Hematopoietic multipotent progenitor cell (in vitro differentiated cells): Measurements from ENCODE around the gene PPP4R2. TPM values are rescaled to one million over a fixed set of nuclear protein-coding genes. Genes with fewer than 3 reads are reported as not detected.

Source experiments
- DNase-seq, 3 donors: peaks; one replicate each; pipeline ENCODE4 v3.0.0-alpha.2; 2011 to 2015; ENCODE audit warnings: low read depth in 2 of 3, low spot score in 2 of 3
- small RNA-seq: library from RNA; depleted of rRNA; stranded (forward); fragments of <200 nt; gene quantifications from one replicate; pipeline ENCODE3, GENCODE V24; 2012
- total RNA-seq: library from RNA; depleted of rRNA; stranded (reverse); fragments of >200 nt; gene quantifications from one replicate; pipeline ENCODE4 v1.2.3, GENCODE V29; 2012

The PPP4R2 gene
- total RNA-seq, 1 donor = 11.6 TPM

DNA sequence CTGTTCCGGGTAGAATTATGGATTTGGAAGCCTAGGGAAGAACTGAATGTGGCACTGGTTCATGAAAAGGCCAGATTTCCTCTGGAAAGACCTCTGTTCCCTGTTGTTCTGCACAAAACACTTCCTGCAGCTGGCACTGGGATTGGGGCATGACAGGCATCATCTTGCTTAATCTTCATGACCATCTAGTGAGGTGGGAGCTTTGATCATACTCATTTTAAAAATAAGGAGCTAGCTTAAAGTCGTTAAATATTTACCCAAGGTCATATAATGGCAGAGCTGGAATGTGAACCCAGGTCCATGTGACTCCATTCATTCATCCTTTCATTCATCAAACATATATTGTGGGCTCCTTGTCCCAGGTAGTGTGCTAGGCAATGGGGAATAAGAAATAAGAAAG lies 105.3 kb downstream of the PPP4R2 start:
- DNase-seq = no peak

DNA sequence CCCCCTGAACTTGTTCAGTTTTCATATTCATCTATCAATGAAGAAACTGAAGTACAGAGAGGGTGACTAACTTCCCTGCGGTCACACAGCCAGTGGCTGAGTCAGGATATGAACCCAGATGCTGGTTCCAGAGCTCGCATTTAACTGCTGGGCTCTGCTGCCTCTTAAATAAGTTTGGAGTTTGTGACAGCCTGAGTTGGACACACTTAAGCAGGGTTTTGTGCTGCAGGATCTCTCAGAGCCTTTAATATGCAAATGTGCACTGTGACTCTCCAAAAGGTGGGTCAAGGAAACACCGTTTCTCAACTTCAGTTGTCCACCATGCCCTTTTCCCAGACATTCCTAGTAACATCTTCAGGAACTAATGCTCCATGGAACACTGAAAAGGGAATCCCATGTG lies 110.6 kb downstream of the PPP4R2 start:
- no peak for DNase-seq

DNA sequence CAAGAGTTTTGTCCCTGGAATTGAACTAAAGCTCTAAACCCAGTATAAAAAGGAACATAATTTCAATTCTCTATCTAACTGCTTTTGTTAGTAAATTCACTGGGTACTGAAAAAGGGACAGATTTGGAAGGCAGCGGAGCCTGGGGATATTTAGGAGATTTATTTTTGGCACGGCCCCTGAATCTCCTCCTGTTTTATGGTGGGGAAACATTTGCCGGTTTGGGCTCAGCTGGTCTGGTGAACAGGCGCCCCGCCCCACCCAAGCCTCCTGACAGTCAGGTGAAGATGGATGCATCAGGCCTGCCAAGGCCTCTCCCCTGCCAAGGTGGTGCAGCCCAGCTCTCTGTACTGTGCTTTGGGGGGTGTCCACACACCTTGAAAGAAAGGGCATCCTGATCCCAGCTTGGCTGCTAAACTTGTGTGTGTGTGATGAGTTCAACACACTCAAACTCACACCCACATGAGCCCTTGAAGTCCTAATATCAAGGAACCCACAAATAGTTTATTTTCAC lies 111.1 kb downstream of the PPP4R2 start:
- DNase-seq = no peak

DNA sequence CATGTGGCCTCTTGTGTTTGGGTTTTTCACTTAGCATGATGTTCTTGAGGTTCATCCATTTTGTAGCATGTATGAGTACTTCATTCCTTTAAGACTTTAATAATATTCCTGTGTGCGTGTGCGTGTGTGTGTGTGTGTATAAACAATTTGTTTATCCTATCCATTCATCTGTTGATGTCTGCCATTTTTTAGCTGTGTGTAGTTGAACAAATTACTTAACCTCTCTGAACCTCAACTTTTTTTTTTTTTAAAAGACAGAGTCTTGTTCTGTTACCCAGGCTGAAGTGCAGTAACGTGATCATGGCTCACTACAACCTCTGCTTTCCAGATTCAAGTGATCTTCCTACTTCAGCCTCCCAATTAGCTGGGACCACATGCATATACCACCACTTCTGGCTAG lies 112.1 kb downstream of the PPP4R2 start:
- DNase-seq = no peak

DNA sequence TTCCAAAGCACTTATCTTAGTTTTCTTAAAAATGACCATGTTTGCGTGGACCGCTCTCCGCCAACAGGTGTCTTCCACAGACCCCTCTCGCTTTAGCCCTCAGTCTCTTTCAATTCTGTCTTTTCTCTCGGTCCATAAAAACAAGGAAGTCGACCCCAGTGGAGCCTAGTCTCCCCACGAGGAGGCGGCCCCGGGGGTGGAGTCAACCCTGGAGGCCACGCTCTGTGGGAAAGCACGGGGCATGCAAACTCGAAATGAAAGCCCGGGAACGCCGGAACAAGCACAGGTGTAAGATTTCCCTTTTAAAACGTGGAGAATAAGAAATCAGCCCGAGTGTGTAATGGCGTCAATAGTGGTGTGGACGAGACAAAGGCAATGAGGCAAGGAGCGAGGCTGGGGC lies 113.9 kb downstream of the PPP4R2 start:
- DNase-seq = no peak

DNA sequence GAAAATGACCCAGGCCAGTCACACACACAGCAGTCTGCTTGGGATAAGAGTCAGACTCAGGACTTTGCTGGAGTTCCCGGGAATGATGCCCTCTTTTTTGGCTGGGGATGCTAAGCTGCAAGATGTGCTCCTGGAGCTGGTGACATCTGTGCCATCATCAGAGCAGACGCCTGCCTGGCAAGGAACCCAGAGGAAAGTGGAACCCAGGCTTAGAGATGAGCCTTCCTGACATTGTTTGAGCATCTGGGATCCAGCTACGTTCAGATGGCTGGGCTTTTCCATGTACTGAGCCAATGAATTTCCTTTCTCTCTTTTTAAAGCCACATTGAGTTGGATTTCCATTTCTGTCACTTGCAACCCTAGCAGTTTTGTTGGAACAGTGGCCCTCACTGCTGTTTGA lies 118.1 kb downstream of the PPP4R2 start:
- no peak for DNase-seq

DNA sequence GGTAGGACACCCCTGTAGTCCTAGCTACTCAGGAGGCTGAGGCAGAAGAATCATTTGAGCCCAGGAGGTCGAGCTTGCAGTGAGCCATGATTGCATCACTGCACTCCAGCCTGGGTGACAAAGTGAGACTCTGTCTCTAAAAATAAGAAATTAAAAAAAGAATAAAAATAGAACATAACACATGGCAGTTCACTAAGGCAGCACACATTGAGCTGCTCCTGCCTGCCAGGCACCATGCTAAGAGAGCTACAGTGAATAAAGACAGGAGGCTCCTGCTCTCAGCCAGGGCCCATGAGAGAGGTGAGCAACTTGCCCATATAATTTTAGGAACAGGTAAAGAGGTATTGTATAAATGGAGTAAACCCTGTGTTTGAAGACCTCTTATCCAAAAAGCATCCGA lies 119.2 kb downstream of the PPP4R2 start:
- DNase-seq = no peak

Small RNA genes within 50 kb of the gene (small RNA-seq; reads per million reads assigned to genes)
- gene RNU2-64P (6.2 reads per million, percentile 89 among the genes with 10 or more reads in this experiment), gene RNU6-557P (not detected), gene RNU7-19P (not detected)

Other genes with a start within 250 kb of the PPP4R2 start
- 12.7 TPM for gene SHQ1, start 148.4 kb upstream of the PPP4R2 start, total RNA-seq
- 0.27 TPM for gene GXYLT2, start 108.8 kb upstream of the PPP4R2 start, total RNA-seq
- 5.7 TPM for gene EBLN2, start 64.8 kb downstream of the PPP4R2 start, total RNA-seq